Stimulated activated CD8-positive, alpha-beta memory T cell treated with anti-CD3 and anti-CD28 coated beads, Interleukin-2, amount 100 ng/mL, for 1 hour (primary cell): Measurements from ENCODE around the gene ZPLD1.

Experiments used
- DNase-seq, 2 donors: peaks; one replicate each; pipeline ENCODE4 v3.0.0-alpha.2; 2020; ENCODE audit warnings: low read depth in 2 of 2

ZPLD1 gene

DNA sequence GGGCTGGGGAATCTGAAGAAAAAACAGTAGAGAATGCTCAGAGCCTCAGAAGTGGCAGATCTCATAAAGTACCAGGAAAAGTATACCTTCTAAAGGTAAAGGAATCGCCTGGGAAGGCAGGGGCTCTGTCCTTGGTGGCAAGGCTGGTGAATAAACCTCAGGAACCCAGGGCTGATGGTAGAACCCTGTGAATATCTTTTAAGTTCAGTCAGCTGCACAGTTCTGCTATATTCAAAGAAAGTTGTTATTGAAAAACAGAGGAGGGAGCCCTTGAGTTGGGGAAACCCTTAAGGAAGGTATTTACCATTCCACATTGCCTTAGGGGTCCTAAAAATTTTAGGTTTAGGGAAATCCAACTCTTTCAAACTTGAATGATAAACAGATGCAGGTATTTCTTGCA lies 31.2 kb downstream of the ZPLD1 start:
- no peak for DNase-seq

DNA sequence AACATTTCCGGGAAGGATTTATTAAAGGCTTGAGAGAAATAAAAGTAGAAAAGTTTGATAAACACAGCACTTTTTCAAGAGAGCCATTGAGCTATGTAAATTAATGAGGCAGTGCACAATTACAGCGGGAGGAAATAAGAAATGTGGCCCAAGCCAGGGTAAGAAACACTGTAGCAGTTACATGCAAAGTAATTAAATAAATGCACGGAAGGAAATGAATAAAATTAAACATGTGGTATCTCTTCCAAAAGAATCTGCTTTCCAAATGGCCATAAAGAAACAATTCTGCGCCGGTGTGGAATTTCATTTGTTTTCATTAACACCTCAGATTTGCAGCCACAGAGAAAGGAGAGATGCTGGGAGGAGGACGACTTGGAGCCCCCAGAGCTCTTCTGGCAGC lies 35.3 kb downstream of the ZPLD1 start:
- no peak for DNase-seq

- DNase-seq, result no peak
These were observed 36.2 kb downstream of the ZPLD1 start for GRCh38 chr3:102471001-102471400.

DNA sequence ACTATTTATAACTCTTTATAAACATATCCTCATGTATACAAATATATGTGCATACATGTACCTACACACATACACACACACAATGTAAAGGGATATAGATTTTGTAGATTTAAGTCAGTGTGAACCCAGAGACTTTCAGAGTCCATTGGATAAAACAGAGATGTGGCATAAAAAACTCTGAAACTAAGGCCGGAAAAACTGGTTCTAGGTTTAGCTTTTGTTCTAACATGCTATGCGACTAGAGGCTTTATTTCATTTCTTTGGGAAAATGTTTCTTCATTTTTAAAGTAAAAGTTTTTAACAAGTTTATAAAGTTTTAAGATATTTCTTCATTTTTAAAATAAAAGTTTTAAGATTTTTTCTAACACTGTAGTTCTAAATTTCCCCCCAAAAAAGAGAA lies 36.7 kb downstream of the ZPLD1 start:
- DNase-seq, result no peak

- no peak for DNase-seq
These were observed 38.8 kb downstream of the ZPLD1 start for GRCh38 chr3:102473648-102474047.

DNA sequence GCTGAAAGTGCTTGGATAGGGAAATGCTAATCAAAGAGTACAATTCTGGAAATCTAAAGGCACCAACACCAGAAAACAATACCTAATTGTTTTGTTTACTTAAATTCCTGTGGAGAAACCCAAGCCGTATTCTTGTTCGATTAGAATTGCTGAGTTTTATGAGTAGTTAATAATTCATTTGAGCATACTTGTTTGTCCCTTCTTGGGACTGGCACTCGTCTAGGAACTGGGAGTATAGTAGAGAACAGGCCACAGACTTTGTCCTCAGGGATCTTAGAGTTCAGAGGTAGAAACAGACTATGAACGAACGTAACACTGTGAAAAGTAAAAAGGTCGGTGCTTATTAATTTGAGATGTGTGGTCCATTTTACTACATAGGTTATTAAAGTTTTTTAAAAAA lies 39.4 kb downstream of the ZPLD1 start:
- no peak for DNase-seq

GRCh38 chr3:102476198-102476597 lies 41.4 kb downstream of the ZPLD1 start:
- DNase-seq, result no peak

DNA sequence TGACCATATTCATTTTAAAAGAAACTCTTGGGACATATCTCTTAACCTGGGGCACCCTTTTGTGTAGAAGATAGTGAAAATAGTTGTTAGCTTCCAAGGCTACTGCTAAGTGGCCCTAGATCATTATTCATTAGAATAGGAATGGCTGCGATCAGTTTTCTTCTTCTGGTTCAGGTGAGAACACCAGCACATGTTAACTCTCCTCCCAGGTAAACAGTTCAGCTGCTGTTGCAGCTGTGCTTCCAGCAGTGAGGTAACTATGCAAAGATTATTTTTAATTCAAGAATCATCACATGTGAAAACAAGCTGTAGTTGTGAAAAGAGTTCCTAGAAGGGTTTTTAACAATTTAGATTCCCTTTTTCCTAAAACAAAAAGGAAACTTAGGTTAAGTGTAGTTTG lies 43.3 kb downstream of the ZPLD1 start:
- DNase-seq, result no peak

- DNase-seq, result no peak
These were observed 45.3 kb downstream of the ZPLD1 start for GRCh38 chr3:102480139-102480538.

DNA sequence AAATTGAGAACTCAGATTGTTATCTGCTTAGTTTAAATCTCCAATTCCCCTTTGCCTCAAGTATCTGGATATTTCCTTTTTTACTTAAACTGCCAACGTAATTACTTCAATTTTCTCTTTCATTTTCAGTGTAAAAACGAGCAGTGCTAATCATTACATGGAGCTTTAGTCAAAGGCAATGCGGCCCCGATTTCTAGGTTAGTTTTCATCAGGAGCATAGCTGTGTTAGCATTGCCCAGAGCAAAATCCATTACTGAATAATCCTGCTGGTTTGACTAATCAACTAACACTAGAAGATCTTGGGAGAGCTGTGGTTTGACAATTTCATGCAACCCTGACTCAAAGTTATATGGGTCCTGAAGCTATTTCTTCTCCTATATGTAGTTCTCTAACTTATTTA lies 46.2 kb downstream of the ZPLD1 start:
- no peak for DNase-seq

DNA sequence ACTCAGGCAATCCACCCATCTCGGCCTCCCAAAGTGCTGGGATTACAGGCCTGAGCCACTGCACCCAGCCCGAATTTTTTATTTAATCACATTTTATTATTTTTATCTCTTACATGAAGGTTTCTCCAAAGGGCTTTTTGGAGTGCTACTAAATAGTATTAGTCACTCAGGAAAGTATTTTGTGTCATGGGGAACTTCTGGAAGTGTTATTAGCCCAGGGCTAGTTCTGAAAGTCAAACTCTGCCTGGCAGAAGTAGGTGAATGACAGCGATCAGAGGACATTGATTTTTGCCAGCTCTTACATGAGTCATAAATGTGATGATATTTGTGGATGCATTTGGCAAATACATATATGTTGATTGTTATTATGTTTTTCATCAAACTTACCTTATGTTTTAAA lies 48.7 kb downstream of the ZPLD1 start:
- DNase-seq, result no peak

DNA sequence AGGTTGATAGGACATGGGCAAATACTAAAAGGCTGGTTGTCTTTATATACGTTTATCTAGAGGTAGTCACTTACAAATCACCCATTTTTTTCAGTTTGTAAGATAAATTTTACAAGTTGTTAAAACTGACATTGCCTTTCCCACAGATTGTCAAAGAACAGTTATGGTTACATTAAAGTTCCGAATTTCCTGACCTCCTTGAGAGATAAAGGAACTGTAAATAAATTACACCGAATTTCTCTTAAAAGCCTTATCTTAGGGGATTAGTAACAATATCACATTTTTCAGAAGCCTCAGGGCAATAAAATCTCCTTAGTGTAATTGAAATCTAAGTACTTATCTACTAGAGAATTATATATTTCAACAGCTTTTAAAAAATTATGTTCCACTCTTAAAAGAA lies 49.5 kb downstream of the ZPLD1 start:
- no peak for DNase-seq

DNA sequence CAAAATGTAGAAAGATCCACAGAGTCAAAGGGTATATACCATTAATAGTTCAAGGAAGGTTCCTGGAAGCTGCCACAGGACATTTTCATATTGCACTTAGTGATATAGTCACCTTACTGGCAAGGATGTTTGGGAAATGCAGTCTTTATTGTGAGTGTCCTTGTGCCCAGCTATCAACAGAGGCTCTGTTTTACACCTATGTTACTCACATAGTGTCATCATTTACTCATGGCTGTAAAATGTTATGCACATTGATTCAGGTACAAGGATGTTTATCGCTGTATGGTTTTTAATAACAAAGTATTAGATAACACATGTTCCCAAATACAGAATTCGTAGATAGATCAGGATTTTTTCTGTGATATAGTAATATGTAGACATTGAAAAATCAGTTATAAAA lies 50.9 kb downstream of the ZPLD1 start:
- DNase-seq, result no peak

GRCh38 chr3:102488331-102488730 lies 53.5 kb downstream of the ZPLD1 start:
- DNase-seq, result no peak

DNA sequence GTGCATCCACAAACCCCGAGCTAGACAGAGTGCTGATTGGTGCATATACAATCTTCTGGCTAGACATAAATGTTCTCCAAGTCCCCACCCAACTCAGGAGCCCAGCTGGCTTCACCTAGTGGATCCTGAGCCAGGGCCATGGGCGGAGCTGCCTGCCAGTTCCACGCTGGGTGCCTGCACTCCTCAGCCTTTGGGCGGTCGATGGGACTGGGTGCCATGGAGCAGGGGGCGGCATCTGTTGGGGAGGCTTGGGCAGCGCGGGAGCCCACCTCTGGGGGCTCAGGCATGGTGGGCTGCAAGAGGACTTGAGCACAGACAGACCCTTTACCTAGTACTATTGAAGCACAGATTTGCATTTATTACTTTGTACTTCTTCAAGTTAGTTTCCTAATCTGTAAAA lies 57.5 kb downstream of the ZPLD1 start:
- DNase-seq, result no peak

DNA sequence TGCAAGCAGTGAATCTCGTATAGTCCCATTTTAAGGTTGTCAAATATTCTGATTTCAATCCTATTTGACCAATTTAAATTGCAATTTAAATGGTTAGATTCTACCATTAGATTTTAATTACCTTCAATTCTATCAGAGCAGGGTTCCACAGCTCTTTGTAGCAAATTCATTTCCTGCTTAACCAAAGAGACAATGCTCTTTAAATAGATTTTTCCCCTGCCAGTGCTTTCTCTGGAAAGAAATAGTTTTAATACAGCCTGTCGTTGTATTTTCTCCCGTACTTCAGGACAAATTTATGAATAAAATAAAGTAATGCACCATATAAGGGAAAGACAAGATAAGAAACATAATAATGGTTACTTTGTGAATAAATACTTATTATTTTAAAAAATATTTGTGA lies 62.8 kb downstream of the ZPLD1 start:
- no peak for DNase-seq

DNA sequence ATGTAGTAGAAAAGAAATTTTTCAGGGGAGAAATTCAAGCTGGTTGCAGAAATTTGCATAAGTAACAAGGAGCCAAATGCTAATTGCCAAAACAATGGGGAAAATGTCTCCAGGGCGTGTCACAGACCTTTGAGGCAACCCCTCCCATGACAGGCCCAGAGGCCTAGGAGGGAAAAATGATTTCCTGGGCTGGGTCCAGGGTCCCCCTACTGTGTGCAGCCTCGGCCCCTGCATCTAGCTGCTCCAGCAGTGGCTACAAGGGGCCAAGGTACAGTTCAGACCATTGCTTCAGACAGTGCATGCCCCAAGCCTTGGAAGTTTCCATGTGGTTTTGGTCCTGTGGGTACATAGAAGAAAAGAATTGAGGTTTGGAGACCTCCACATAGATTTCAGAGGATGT lies 70.7 kb downstream of the ZPLD1 start:
- no peak for DNase-seq

DNA sequence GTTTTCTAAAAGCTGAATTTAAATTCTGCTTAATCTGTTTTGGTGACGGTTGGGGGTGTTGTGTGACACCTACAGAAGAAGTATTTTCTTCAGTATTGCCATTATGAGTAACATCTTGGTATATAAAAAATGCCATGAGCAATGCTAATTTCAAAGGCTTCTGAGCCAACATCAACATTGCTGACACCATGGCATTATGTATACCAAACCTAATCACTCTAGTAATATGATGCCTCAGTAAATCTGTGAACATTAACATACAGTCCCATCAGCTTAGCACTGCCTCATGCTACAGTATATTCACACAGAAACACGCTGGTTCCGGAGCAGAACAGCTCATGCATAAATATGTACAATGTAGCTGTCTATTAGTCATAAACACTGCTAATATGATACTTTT lies 75.8 kb downstream of the ZPLD1 start:
- DNase-seq, result no peak

GRCh38 chr3:102511168-102511567 lies 76.4 kb downstream of the ZPLD1 start:
- no peak for DNase-seq

DNA sequence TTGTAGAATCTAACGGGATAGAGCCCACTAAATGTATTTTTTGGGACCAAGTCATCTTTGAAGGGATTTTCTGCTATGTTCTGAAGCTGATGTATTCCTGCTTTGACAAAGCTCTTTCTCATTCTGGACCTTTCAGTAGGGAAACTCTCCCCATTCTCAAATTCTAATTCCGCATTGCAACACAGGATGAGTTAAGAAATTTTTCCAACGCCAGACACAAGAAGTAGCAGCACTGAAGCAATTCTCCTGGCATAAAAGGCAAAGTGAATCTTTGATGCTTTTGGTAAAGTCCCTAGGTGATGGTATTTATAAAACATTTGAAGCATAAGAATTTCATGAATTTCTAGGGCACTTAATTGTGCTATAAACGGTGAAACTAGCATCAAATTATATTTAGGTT lies 76.8 kb downstream of the ZPLD1 start:
- no peak for DNase-seq

GRCh38 chr3:102512734-102513504 lies 78.1 kb downstream of the ZPLD1 start:
- DNase-seq, result no peak

- DNase-seq, result no peak
These were observed 79.4 kb downstream of the ZPLD1 start for GRCh38 chr3:102514241-102514640.

DNA sequence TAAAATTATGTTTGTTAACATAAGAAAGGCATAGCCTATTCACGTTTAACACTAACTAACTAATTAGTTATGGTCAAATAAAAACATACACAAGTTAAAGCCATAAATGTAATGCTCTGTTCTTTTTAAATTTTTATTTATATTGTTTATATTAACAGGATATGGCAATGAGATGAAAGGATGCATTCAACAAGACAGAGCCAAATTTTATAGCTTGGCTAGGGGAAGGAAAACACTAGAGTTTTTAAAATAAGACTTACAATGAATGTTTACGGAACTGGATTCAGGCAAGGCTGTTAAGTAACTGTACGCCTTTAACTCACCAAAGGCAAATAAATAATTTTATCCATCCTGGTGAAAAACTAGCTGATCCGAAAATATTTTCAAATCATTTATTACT lies 86.4 kb downstream of the ZPLD1 start:
- no peak for DNase-seq

DNA sequence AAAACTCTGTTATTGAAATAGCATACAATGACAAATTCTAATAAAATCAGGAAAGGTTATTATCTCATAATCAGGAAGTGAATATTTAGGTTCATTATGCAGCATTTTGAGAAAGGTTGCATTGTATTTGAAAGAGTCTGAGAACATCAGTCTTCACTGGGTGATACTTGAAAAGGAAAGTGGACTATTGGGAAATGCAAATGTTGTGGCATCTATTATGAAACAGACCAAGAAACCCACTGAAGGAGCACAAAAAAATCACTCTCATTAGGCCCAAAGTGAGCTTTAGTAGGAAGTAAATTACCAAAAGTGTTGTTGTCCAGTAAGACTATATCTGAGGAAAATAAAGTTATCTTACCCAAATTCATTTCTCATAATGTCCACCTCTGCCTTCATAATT lies 90.8 kb downstream of the ZPLD1 start:
- no peak for DNase-seq
